HepG2 (cell line): ENCODE measurements around the gene PLAGL2. TPM values are rescaled to one million over a fixed set of nuclear protein-coding genes. Genes with fewer than 3 reads are reported as not detected.

Experiments
- ATF1 ChIP-seq: IDR thresholded peaks from 2 replicates; pipeline ENCODE4 v1.6.1; 2016; ENCODE audit warnings: mild to moderate bottlenecking, control low read depth
- BORCS8-MEF2B ChIP-seq: sonication (generic); formaldehyde crosslinking; IDR thresholded peaks from 2 replicates; pipeline ENCODE4 v1.8.0; 2022; ENCODE audit warnings: mild to moderate bottlenecking, missing genetic modification reagents
- CBFB ChIP-seq: sonication (generic); formaldehyde crosslinking; IDR thresholded peaks from 2 replicates; pipeline ENCODE4 v1.4.0; 2020; ENCODE audit warnings: missing genetic modification reagents
- CHD2 ChIP-seq: IDR thresholded peaks from 2 replicates; pipeline ENCODE4 v1.6.1; 2011; ENCODE audit warnings: low read depth, low read length, improper control_type of control experiment
- EHMT2 ChIP-seq: fragments of 200-600 bp; sonication (generic); IDR thresholded peaks from 2 replicates; pipeline ENCODE4 v1.7.0; 2017; ENCODE audit warnings: antibody characterized with exemption, low read depth, low read length, borderline replicate concordance
- HDAC2 ChIP-seq: sonication (generic); formaldehyde crosslinking; IDR thresholded peaks from 2 replicates; pipeline ENCODE4 v1.4.0; 2020; ENCODE audit warnings: missing genetic modification reagents
- HOXA5 ChIP-seq: sonication (generic); formaldehyde crosslinking; IDR thresholded peaks from 2 replicates; pipeline ENCODE4 v1.4.0; 2020; ENCODE audit warnings: missing genetic modification reagents
- ISX ChIP-seq: sonication (generic); formaldehyde crosslinking; conservative IDR thresholded peaks from 2 replicates; pipeline ENCODE4 v1.5.0; 2020; ENCODE audit warnings: missing genetic modification reagents
- MAFK ChIP-seq, 2 experiments: IDR thresholded peaks in 1 of 2; conservative IDR thresholded peaks in 1 of 2; 2 replicates each; pipeline ENCODE4 v1.6.1; 2011; ENCODE audit warnings: improper control_type of control experiment in 2 of 2, low read length in 2 of 2
- NFIB ChIP-seq: sonication (generic); formaldehyde crosslinking; IDR thresholded peaks from 2 replicates; pipeline ENCODE4 v1.9.0; 2021; ENCODE audit warnings: missing genetic modification reagents, mild to moderate bottlenecking, borderline replicate concordance
- PAWR ChIP-seq: sonication (generic); formaldehyde crosslinking; IDR thresholded peaks from 2 replicates; pipeline ENCODE4 v1.4.0; 2020; ENCODE audit warnings: missing genetic modification reagents, mild to moderate bottlenecking, borderline replicate concordance
- PHF8 ChIP-seq: sonication (generic); formaldehyde crosslinking; IDR thresholded peaks from 2 replicates; pipeline ENCODE4 v1.5.0; 2020; ENCODE audit warnings: missing genetic modification reagents
- POGZ ChIP-seq: sonication (generic); formaldehyde crosslinking; IDR thresholded peaks from 2 replicates; pipeline ENCODE4 v1.4.0; 2020; ENCODE audit warnings: mild to moderate bottlenecking, missing genetic modification reagents
- RFX1 ChIP-seq: fragments of 450-650 bp; IDR thresholded peaks from 2 replicates; pipeline ENCODE4 v1.6.1; 2017
- RXRA ChIP-seq: sonication (generic); formaldehyde crosslinking; IDR thresholded peaks from 2 replicates; pipeline ENCODE4 v1.5.1; 2020; ENCODE audit warnings: missing genetic modification reagents
- SIN3A ChIP-seq: IDR thresholded peaks from 2 replicates; pipeline ENCODE4 v1.6.1; 2011; ENCODE audit warnings: low read depth, mild to moderate bottlenecking, control low read depth, low read length, borderline replicate concordance
- SNRNP70 ChIP-seq: fragments of 200-400 bp; formaldehyde crosslinking; IDR thresholded peaks from 2 replicates; pipeline ENCODE4 v1.6.1; 2017; ENCODE audit warnings: mild to moderate bottlenecking, low read depth, low read length, moderate library complexity
- ZFP82 ChIP-seq: sonication (generic); formaldehyde crosslinking; IDR thresholded peaks from 2 replicates; pipeline ENCODE4 v1.5.1; 2020; ENCODE audit warnings: mild to moderate bottlenecking, missing genetic modification reagents, borderline replicate concordance
- ZMYM2 ChIP-seq: sonication (generic); formaldehyde crosslinking; IDR thresholded peaks from 2 replicates; pipeline ENCODE4 v1.8.0; 2022; ENCODE audit warnings: mild to moderate bottlenecking, missing genetic modification reagents
- ZNF232 ChIP-seq: sonication (generic); formaldehyde crosslinking; IDR thresholded peaks from 2 replicates; pipeline ENCODE4 v1.4.0; 2020; ENCODE audit warnings: missing genetic modification reagents, borderline replicate concordance
- ZNF263 ChIP-seq: sonication (generic); formaldehyde crosslinking; IDR thresholded peaks from 2 replicates; pipeline ENCODE4 v1.4.0; 2020; ENCODE audit warnings: missing genetic modification reagents
- ZNF446 ChIP-seq: sonication (generic); formaldehyde crosslinking; IDR thresholded peaks from 2 replicates; pipeline ENCODE4 v1.5.0; 2020; ENCODE audit warnings: mild to moderate bottlenecking, missing genetic modification reagents
- ZNF563 ChIP-seq: sonication (generic); formaldehyde crosslinking; IDR thresholded peaks from 2 replicates; pipeline ENCODE4 v1.8.0; 2022; ENCODE audit warnings: mild to moderate bottlenecking, moderate library complexity, missing genetic modification reagents
- ZNF652 ChIP-seq: IDR thresholded peaks from 2 replicates; pipeline ENCODE4 v1.6.1; 2016; ENCODE audit warnings: low read depth, borderline replicate concordance
- polyA plus RNA-seq, 8 experiments: library from polyadenylated mRNA; depleted of rRNA in 3 of 8; stranded (reverse) in 7 of 8; unstranded in 1 of 8; fragments of >200 nt; fragmentation: Illumina TruSeq in 4 of 8; extraction: Trizol in 4 of 8; gene quantifications; 2 replicates each; pipeline versions ENCODE4 v1.2.1 to v1.2.3, GENCODE V29; 2011 to 2016; ENCODE audit warnings: low read depth in 4 of 8, missing spikeins in 1 of 8, mixed read lengths in 1 of 8; ENCODE audit not compliant: insufficient read depth in 1 of 8
- total RNA-seq, 5 experiments: library from RNA; depleted of rRNA; stranded (reverse); fragments of >200 nt; fragmentation: Illumina TruSeq; extraction: Trizol; gene quantifications; 2 replicates each; pipeline ENCODE4 v1.2.3, GENCODE V29; 2016; ENCODE audit warnings: low read depth in 1 of 5
- TF ChIP-seq, protein P1 (sequence below): sonication (generic); formaldehyde crosslinking; IDR thresholded peaks from 2 replicates; pipeline ENCODE4 v1.4.0; 2020; ENCODE audit warnings: missing genetic modification reagents, borderline replicate concordance
- TF ChIP-seq, protein P2 (sequence below): IDR thresholded peaks from 2 replicates; pipeline ENCODE4 v1.6.1; 2016
- TF ChIP-seq, protein P3 (sequence below): sonication (generic); formaldehyde crosslinking; IDR thresholded peaks from 2 replicates; pipeline ENCODE4 v1.9.0; 2022; ENCODE audit warnings: missing genetic modification reagents, mild to moderate bottlenecking, borderline replicate concordance
- TF ChIP-seq, protein P4 (sequence below): sonication (generic); formaldehyde crosslinking; IDR thresholded peaks from 2 replicates; pipeline ENCODE4 v1.4.0; 2020; ENCODE audit warnings: missing genetic modification reagents

PLAGL2 gene
- total and polyA plus RNA-seq, 2 of the 13 experiments (the other 11 are each of a cell fraction or from before 2014, with no cell fraction given), result 15.2 to 15.3 TPM

DNA sequence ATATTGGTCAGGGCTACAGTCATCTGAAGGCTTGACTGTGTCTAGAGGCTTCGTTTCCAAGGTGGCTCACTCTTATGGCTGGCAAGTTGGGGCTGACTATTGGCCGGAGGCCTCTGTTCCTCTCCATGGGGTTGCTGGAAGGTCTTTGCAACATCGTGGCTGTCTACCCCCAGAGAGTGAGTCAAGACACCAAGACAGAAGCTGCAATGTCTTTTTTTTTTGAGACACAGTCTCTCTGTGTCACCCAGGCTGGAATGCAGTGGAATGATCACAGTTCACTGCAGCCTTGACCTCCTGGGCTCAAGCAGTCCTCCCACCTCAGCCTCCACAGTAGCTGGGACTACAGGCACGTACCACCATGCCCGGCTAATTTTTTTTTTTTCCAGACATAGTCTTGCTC is 40.5 kb upstream of the PLAGL2 start (continued):
- TF ChIP-seq, protein P1, sequence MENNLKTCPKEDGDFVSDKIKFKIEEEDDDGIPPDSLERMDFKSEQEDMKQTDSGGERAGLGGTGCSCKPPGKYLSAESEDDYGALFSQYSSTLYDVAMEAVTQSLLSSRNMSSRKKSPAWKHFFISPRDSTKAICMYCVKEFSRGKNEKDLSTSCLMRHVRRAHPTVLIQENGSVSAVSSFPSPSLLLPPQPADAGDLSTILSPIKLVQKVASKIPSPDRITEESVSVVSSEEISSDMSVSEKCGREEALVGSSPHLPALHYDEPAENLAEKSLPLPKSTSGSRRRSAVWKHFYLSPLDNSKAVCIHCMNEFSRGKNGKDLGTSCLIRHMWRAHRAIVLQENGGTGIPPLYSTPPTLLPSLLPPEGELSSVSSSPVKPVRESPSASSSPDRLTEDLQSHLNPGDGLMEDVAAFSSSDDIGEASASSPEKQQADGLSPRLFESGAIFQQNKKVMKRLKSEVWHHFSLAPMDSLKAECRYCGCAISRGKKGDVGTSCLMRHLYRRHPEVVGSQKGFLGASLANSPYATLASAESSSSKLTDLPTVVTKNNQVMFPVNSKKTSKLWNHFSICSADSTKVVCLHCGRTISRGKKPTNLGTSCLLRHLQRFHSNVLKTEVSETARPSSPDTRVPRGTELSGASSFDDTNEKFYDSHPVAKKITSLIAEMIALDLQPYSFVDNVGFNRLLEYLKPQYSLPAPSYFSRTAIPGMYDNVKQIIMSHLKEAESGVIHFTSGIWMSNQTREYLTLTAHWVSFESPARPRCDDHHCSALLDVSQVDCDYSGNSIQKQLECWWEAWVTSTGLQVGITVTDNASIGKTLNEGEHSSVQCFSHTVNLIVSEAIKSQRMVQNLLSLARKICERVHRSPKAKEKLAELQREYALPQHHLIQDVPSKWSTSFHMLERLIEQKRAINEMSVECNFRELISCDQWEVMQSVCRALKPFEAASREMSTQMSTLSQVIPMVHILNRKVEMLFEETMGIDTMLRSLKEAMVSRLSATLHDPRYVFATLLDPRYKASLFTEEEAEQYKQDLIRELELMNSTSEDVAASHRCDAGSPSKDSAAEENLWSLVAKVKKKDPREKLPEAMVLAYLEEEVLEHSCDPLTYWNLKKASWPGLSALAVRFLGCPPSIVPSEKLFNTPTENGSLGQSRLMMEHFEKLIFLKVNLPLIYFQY (CRISPR knock-in tag), result no peak
- TF ChIP-seq ZNF446 (CRISPR knock-in tag) (no peak), CHD2 (no peak), EHMT2 (no peak), POGZ (CRISPR knock-in tag) (peak; percentile 32; the same call in 1 of the 2 replicates), HOXA5 (CRISPR knock-in tag) (no peak), SIN3A (no peak), ATF1 (CRISPR knock-in tag) (no peak), ZNF263 (CRISPR knock-in tag) (peak; percentile 89), ZMYM2 (CRISPR knock-in tag) (peak; percentile 66; the same call in 1 of the 2 replicates), MAFK (conservative IDR thresholded peaks at IDR 0.05 in 1 of 2, IDR thresholded peaks at IDR 0.05 in 1 of 2; ENCODE audit: low read length in 2 of 2) (no peak), ISX (no peak), PHF8 (CRISPR knock-in tag) (no peak), CBFB (CRISPR knock-in tag) (no peak), ZNF563 (CRISPR knock-in tag) (no peak), RXRA (CRISPR knock-in tag) (no peak), NFIB (CRISPR knock-in tag) (no peak), RFX1 (no peak), SNRNP70 (no peak), HDAC2 (CRISPR knock-in tag) (0 out of 2 replicates have a peak, but pooled peaks have one; percentile 17), ZNF232 (no peak), BORCS8-MEF2B (CRISPR knock-in tag) (no peak), PAWR (CRISPR knock-in tag) (no peak), ZFP82 (CRISPR knock-in tag) (no peak), ZNF652 (CRISPR knock-in tag) (no peak)
- TF ChIP-seq, protein P2, sequence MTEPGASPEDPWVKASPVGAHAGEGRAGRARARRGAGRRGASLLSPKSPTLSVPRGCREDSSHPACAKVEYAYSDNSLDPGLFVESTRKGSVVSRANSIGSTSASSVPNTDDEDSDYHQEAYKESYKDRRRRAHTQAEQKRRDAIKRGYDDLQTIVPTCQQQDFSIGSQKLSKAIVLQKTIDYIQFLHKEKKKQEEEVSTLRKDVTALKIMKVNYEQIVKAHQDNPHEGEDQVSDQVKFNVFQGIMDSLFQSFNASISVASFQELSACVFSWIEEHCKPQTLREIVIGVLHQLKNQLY, result no peak
- TF ChIP-seq, protein P3, sequence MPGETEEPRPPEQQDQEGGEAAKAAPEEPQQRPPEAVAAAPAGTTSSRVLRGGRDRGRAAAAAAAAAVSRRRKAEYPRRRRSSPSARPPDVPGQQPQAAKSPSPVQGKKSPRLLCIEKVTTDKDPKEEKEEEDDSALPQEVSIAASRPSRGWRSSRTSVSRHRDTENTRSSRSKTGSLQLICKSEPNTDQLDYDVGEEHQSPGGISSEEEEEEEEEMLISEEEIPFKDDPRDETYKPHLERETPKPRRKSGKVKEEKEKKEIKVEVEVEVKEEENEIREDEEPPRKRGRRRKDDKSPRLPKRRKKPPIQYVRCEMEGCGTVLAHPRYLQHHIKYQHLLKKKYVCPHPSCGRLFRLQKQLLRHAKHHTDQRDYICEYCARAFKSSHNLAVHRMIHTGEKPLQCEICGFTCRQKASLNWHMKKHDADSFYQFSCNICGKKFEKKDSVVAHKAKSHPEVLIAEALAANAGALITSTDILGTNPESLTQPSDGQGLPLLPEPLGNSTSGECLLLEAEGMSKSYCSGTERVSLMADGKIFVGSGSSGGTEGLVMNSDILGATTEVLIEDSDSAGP (CRISPR knock-in tag), result no peak
- TF ChIP-seq, protein P4, sequence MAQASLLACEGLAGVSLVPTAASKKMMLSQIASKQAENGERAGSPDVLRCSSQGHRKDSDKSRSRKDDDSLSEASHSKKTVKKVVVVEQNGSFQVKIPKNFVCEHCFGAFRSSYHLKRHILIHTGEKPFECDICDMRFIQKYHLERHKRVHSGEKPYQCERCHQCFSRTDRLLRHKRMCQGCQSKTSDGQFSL (CRISPR knock-in tag), result no peak
